A549 (cell line): ENCODE data around the gene CLASP2.

Experiments used
- BHLHE40 ChIP-seq: IDR thresholded peaks from 2 replicates; pipeline ENCODE4 v1.6.1; 2012; ENCODE audit warnings: low read depth, low read length, inconsistent platforms
- CHD4 ChIP-seq: fragments of 200-600 bp; sonication (generic); IDR thresholded peaks from 2 replicates; pipeline ENCODE4 v1.6.1; 2016; ENCODE audit warnings: antibody characterized with exemption, mild to moderate bottlenecking, borderline replicate concordance
- EP300 ChIP-seq, 2 experiments: fragments of >200 bp; sonication (Bioruptor Twin); formaldehyde crosslinking; IDR thresholded peaks; 2 replicates in 1 of 2; 3 replicates in 1 of 2; pipeline ENCODE4 v1.6.1; 2016 to 2017
- NR3C1 ChIP-seq: fragments of >200 bp; sonication (Bioruptor Twin); formaldehyde crosslinking; IDR thresholded peaks from 3 replicates; pipeline ENCODE4 v1.6.1; 2017
- POLR2A ChIP-seq: IDR thresholded peaks from 2 replicates; pipeline ENCODE4 v1.6.1; 2012; ENCODE audit warnings: mild to moderate bottlenecking, low read length
- RFX5 ChIP-seq: fragments of 450-650 bp; IDR thresholded peaks from 2 replicates; pipeline ENCODE4 v1.7.1; 2014; ENCODE audit warnings: antibody characterized with exemption, mild to moderate bottlenecking, moderate library complexity
- SREBF2 ChIP-seq: fragments of 450-650 bp; IDR thresholded peaks from 2 replicates; pipeline ENCODE4 v1.6.1; 2014; ENCODE audit warnings: mild to moderate bottlenecking, moderate library complexity
- TF ChIP-seq, protein P1 (sequence below): fragments of >200 bp; sonication (Bioruptor Twin); formaldehyde crosslinking; IDR thresholded peaks from 3 replicates; pipeline ENCODE4 v1.5.1; 2016

DNA sequence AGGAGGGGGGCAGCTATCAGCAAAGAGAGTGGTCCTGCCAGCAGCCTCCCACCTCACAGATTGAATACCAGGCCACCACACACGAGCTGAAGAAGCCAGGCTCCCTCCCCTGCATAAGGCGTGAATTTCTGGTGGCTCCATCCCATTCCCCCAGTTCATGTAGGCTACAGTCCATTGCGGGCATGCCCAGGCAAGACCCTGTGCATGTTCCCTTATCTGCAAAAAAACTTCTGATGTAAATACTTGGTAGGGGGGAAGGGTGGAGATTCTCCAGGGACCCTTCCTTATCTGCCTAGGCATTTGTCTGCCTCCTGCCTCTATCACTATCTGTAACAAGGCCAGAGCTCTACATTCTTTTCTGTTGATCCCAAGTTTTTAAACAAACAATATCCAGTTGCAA lies 250.3 kb downstream of the CLASP2 start:
- TF ChIP-seq POLR2A (no peak), SREBF2 (no peak), NR3C1 (no peak), BHLHE40 (no peak), CHD4 (no peak), EP300 (IDR thresholded peaks at IDR 0.05) (no peak), RFX5 (no peak)
- TF ChIP-seq, protein P1, sequence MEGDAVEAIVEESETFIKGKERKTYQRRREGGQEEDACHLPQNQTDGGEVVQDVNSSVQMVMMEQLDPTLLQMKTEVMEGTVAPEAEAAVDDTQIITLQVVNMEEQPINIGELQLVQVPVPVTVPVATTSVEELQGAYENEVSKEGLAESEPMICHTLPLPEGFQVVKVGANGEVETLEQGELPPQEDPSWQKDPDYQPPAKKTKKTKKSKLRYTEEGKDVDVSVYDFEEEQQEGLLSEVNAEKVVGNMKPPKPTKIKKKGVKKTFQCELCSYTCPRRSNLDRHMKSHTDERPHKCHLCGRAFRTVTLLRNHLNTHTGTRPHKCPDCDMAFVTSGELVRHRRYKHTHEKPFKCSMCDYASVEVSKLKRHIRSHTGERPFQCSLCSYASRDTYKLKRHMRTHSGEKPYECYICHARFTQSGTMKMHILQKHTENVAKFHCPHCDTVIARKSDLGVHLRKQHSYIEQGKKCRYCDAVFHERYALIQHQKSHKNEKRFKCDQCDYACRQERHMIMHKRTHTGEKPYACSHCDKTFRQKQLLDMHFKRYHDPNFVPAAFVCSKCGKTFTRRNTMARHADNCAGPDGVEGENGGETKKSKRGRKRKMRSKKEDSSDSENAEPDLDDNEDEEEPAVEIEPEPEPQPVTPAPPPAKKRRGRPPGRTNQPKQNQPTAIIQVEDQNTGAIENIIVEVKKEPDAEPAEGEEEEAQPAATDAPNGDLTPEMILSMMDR: no peak
